HG03575 (cell line): Measurements from ENCODE around the gene BICD2.

Source experiments
- ATAC-seq: cut with Tn5 transposase; IDR thresholded peaks from one replicate; pipeline ENCODE4 v1.9.1; 2021; ENCODE audit not compliant: unreplicated experiment, insufficient number of reproducible peaks, low FRiP score; ENCODE audit errors: extremely low read depth

Gene BICD2

DNA sequence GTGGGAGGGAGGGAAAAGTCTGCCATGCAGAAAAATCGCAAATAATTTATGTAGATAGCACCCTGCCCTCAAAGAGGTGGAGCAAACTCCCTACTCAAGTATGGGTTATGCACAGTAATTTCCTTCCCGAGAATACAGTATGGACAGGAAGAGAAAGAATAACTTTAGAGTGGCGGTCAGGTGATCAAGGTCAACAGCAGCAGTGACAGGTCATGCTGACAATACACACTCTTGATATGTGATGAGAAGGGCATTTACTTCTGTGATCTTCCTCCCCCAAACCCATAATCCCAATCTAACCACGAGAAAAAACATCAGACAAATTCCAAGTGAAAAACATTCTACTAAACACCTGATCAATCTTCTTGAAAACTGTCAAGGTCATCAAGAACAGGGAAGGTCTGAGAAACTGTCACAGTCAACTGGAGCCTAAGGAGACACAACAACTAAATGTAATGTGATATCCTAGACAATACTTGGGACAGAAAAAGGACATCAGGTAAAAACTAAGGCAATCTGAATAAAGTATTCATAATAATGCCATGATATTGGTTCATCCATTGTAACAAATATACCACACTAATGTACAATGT, 11.7 kb downstream of the BICD2 start:
- no peak for ATAC-seq

DNA sequence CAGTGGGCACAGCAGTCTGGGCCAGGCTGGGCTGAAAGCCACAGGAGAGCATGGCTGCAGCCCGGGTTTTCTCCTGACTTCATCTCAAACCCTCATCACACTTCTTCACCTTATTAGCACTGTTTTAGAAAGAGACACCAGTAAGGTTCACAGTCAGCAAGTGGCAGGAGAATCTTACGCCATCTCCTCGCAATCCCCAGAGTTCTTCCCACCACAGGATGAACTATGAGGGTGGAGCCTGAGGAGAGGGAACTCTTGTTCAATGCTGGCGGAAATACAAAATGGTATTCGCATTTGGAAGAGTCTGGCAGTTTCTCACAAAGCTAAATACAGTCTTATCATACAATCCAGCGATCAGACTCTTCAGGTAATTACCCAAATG, 14.7 kb downstream of the BICD2 start:
- no peak for ATAC-seq

DNA sequence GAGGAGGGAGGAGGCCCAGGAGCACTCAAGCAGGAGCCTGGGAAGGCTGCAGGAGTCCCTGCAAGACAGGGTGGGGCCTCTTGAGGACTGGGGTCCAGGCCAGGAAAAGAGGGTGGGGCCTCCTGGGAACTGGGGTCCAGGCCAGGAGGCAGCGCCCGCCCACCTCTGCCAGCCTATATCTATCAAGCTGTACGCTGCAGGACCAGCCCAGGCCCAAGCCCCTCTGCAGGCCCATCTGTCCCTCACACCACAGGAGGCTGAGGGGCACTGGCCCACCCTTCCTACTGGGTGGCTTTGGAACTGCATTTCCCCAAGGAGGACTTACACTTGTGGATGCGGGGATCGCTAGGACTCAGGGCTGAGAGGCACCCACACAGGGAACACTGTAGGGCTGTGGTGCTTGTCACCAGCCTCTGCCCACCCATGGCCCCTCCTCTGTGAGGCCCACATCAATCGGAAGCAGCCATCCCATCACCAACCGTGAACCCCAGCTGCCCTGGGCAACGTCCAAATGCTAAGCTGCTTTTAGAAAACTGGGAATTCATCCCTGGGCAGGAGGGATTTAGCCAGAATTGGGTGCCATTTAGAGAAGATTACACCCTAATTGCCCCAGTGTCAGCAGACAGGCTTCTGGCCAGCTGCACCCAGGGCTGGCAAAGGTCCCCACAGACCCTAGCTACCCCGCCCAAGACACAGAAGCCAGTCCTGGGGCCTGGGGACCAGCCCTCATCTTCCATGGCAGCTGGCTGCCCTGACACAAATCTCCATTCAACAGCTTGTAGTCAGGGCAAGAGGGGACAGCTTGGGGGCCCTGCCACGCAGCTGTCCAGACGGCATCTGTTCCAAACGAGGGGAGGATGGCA, 15.3 kb downstream of the BICD2 start:
- no peak for ATAC-seq

DNA sequence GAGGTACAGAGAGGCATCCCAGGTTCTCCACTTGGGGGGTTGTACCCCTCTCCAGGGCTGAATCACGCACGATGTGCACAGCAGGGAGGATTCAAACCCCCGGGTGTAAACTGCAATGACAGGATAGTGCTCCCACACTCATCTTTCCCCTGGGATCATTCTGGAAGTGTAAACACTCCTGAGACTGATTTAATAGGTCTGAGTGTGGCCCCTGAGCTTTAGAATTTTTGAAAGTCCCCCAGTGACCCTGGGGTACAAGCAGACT, 16.5 kb downstream of the BICD2 start:
- no peak for ATAC-seq

DNA sequence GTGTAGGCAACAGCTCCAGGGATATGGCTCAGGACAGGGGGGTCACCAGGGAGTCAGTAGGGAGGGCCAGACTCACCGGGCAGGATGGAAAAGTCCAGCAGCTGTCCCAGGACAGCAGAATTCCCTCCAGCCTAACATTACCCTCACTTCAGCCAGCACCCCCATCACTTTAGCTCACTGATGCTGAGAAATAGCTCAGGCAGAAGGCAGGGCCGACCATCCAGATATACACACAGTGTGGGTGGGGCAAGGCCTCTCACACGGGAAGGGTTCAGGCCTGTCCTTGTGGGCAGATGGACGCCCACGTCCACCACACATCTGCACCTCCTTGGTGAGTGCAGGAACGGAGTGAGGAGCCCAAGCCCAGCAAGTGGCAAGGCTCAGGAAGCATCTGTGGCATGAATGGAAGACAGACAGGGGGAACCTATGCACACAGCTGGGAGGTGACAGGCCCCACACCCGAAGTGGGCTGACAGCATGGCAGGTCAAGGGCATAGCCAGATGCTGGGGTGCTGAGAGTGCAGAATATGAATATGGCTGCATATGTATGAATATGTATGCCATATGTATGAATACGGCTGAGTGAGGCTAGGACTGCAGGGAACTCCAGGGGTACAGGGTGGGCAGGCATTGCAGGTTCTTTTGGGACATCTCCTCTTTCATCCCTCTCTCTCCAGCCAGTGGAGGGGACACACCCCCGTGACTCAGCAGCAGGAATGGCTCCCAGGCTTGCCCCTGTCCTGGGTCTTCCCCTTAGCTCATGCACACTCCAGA, 17.0 kb downstream of the BICD2 start:
- ATAC-seq, result no peak

DNA sequence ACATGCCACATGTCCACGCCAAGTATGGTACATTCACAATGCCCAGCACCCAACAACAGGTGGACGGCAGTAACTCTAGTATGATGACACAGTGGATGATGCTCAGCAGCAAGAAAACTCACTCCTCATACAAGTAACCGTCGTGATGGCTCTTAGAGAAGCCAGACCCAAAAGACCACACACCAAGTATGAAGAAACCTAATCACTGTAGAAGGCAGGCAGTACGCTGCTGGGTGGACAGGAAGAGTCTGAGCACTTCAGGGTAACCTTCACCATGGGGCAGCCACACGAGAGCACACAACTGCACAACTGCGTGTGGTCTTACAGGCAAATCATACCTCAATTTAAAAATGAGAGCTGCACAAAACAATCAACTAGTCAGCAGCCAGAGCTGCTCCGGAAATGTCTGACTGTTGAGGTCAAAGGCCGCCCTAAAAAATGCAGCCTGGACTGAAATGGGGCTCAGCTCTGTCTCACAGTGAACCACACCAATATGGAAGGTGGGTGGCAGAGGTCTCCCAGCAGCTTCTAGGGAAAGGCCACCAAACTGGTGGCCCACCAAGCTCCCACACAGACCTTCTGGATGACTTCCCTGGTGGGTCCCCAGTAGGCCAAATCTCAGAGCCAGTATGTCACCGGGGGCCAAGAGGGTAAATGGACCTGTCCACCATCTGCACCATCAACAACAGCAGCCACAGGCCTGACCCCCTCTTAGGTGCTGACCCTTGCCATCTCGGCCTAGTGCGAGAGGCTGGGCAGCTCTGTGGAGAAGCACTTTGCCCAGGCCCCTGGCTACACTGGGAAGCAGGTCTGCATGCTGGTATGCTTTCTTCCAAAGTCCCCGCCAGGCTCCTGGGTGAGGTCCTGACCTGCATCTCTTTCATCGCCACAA, 17.8 kb downstream of the BICD2 start:
- ATAC-seq, result no peak

DNA sequence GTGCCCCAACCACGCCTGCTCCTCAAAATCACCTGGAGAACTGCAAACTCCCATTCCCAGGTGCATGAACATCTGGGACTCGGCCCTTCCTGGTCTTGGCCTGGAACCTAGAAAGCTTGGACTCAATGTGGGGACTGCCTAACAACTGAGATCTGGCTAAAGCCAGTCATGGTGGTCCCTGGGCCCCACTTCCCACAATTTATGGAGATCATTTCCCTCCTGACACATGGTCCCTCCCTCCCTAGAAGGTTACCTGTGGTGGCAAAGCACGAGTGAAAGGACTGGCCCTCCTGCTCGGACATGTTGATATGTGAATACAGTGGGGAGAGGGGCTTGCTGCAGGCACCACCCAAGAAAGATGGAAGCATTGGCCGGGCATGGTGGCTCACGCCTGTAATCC, 18.8 kb downstream of the BICD2 start:
- no peak for ATAC-seq

DNA sequence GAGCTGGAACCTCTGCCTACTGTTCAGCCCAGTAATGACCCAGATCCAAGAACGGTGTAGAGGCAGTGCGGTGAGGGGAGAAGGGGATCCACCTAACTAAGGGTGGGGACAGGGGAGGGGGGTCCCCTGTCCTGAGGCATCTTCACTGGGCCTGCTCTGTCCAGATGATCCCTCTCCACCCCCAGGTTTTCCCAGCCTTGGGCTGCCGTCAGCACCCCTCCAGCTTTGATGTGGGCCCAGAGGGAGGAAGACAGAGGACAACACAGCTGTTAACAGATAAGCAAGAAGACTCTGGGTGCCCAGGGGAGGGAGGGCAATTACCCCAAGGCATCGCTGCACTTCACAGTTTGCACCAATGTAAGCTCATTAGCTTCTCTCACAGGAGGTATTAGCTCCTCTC, 19.3 kb downstream of the BICD2 start:
- ATAC-seq, result no peak

DNA sequence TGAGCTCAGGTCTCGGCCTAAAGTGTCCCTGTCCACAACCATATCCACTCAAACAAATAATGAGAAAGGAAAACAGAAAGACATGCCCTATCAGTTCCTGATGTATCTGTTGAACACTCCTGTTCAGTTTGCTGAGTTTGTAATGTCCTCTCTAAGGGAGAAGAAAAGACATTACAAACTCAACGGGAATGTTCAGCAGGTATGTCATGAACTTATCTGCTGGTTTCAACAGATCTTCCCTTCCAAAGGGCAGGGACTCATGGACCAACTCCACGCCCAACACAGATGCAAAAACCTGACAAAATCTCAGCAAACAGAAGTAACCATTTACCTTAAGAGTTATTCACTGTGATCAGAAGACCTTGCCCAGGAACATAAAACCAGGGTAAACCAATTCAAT, 23.7 kb downstream of the BICD2 start:
- no peak for ATAC-seq

DNA sequence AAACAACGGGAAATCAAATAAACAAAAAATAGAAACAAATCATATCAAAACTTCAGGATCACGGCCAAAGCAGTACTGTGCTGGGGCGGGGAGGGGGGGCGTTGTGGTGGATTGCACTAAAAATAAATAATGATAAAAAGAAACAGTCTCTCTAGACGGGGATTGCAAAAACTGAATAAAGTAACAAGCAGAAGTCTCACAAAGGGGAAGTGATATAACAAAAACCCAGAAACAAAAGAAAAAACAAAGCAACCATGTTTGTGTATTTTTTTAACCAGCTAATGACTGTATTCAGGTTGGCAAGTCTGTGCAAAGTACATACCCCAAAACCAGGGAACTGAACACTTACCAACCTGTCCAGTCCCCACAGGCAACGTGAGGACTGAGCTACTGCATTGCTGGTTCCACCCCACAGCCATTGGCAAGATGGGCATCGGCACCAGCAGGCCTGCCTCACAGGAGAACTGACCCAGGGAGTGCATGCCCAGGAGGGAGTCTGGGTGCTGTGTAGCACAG, 24.1 kb downstream of the BICD2 start:
- no peak for ATAC-seq

DNA sequence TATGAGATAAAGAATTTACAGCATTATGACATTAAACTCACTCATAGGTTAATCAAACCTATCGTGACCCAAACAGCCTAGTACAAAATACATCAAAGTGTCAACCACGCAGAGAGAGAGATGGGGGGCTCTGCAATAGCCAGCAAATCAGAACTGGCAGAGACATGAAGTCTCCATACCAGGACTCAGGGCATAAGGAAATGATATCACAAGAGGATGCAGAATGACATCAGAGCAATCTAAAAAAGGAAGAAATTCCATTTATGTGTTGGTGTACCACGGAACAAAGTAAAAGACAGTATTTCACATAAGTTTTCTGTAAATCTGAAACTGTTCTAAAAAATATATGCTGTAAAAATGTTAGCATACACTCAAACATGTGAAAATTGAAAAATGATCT, 24.6 kb downstream of the BICD2 start:
- ATAC-seq, result no peak

DNA sequence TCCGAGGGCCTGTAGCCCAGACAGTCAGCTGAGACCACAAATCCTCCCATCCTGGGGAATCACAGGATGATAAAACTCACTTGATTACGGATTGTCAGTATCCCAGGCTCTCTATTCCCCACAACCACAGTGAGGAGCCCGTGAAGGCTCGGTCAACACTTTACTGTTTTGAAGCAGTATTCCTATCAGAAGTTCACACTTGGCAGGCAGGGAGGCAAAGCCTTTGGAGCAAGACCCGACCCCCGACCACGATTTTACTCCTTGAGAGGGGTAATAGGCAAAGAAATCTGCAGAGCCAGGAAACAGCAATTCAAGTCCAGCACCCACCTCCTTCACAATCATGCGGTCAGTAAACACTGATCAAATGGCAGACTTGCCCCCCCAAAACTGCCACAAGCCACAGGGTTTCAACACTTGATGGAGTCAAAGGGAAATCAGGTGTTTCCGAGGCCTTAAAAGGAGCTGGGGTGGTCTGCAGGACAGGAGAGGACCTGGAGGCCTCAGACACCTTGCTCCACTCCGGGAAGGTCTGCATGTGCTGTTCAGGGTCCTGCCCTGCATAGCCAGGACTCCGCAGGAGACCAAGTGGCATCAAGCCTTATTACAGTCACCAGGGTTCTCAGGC, 25.2 kb downstream of the BICD2 start:
- ATAC-seq, result no peak

DNA sequence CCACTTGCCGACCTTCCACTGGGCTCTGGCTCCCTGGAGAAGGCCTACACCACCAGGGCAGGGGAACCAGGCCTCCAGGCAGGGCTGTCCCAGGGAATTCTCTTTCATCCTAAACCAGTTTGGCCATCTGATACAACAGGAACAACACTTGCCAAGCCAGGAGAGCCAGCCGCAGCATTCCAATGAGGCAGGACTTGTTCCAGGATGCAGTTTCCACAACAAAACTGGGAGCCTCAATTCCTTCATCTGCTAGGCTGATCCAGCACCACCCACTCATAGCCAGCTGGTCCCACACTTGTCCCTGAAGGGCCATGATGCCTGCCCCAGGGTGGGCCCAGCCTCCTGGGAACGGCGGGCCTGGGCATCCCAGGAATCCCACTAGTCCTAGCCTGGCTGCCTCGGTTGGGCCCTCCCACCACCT, 26.0 kb downstream of the BICD2 start:
- no peak for ATAC-seq

DNA sequence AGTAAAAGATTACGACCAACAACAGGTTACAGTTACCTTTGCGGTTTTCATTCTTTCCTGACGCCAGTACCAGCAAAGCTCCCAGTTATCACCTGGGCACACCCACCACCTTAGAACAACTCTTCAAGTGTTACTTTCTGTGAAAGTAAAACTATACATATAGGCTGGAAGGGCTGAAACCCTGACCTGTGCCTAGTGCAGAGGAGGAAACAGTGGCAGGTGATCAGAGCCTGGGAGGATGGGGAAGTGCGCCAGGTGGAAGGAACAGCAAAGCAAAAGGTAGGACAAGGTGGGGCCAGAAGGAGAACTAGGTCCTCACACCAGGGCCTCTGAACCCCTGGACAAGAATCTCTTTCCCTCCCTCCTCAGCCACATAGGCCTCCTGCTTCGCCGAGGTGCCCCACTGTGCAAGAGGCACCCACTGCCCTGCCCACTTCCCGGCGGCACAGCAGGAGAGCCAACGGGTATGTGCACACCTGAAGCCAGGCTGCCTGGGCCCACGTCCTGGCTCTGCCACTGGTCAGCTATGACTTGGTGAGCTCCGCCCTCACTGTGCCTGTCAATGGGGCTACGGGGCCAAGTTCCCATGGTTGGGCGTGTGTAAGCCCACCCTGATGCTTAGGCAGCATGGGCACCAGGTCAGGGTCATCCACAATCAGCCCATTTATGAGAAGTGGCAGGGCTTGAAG, 26.9 kb downstream of the BICD2 start:
- no peak for ATAC-seq

DNA sequence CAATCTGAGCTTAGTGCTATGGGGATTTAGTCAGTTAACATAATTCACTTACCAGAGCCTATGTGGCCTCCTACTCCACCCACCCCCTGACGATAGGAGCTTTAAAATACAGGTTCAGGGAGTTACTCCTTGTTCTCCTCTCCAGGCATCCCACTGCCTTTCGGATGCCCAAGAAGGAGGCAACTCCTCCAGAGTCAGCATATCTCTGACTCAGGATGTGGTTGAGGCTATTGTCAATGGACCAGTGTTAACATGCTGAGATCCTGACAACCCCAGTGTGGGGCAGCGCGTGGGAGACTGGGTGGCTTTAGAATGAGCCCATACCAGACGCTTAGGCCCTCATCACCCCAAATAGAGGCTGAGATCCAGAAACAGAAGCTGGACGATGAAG, 27.4 kb downstream of the BICD2 start:
- no peak for ATAC-seq

DNA sequence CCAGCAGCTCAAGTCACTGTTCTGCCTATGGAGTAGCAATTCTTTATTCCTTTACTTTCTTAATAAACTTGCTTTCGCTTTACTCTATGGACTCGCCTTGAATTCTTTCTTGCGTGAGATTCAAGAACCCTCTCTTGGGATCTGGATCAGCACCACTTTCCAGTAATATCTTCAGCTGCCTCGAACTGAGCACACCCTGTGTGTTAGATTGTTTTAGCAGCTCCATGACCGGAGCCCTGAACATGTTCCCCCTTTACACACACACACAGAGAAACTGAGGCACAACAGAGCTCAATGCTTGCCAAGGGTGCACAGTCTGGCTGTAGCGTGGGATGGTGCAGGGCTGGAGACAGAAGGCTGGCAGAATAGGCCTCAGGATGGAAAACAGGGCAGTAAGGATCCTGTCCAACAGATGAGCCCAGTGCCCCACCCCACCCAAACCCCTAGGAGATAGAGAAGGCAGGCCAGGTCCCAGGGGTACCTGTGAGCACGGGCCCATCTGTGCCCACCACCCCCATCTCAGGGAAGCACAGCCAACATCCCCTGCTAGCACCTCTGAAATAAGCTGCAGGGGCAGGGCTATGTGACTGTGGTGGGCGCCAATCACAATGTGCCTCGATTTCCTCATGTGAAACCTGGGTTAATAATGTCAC, 27.9 kb downstream of the BICD2 start:
- ATAC-seq, result no peak

DNA sequence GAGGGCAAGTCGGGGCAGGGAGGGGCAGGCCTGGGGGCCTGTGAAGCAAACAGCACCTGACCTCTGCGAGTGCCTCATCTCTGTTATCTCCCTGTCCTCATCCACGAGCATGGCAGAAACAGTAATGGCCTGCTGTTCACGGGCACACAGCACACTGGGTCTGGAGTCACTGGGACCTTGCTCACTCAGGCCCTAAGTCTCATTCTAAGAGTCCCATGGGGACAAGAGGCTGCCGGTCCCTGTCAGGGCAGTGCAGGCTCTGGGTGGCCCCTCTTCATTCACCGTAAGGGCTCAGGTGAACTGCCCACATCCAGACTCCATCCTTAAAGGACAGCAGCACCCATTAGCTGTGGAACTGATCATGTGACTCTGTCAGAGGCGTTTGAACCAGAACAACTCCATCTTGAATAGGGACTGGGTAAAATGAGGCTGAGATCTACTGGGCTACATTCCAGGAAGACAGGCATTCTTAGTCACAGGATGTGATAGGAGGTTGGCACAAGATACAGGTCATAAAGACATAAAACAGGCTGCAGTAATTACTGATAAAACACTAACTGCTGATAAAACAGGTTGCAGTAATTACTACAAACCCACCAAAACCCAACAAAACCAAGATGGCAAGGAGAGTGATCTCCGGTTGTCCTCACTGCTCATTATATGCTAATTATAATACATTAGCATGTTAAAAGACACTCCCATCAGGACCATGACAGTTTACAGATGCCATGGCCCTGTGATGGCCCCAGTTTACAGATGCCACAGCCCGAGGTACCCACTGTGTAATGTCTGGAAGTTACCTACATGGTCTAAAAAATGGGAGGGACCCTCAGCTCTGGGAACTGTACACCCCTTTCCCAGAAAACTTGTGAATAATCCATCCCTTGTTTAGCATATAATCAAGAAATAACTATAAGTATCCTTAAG, 28.7 kb downstream of the BICD2 start:
- no peak for ATAC-seq
